HG02938 (cell line): ENCODE measurements around the gene C12orf76.
"Not testable (repeated sequence)": the region's sequence is repeated elsewhere in the genome, so short reads cannot be mapped to it uniquely, and the experiment has no call there.

Experiments
- ATAC-seq: cut with Tn5 transposase; IDR thresholded peaks from one replicate; pipeline ENCODE4 v1.9.1; 2021; ENCODE audit warnings: mild to moderate bottlenecking, moderate library complexity; ENCODE audit not compliant: unreplicated experiment

The C12orf76 gene

DNA sequence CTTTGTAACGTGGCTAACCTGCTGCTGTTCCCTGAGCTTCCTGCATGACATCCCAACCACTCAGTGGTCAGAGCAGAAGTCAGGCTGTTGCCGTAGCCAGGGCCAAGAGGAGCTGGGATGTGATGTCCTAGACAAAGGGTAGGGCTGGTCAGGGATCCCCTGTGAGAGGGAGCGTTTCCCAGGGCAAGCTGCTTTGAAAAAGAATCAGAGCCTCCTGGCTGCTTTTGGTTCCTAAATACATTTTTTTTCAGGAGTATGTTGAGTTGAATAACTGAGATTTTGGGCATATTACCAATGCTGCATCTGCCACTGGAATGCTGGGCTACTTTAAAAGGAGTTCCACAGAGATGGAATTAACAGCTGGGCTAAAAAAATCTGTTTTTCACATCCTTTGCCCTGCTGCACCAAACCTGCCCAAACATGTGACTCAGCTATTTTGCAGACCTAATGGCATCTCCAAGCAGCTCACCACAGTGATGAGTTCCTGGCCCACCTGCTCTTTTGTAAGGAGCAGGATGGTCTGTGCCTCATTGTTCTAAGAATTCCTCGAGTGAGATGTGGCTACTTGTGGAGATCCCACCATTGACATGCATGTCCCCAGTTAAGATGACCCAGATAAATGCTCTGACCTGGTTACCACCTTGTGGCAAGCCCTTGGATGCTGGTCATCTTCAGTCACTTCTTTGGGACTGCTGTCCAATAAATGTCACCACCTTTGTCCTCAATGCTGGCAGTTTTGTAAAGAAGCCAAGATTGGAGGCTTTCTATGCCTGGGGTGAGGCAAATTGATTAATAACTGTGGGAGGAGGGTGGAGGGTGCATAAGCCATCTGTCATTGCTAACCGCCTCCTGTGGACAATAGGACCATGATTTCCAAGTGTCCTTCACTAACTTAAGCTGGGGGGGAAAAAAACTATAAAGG is 25.0 kb downstream of the C12orf76 start:
- no peak for ATAC-seq

DNA sequence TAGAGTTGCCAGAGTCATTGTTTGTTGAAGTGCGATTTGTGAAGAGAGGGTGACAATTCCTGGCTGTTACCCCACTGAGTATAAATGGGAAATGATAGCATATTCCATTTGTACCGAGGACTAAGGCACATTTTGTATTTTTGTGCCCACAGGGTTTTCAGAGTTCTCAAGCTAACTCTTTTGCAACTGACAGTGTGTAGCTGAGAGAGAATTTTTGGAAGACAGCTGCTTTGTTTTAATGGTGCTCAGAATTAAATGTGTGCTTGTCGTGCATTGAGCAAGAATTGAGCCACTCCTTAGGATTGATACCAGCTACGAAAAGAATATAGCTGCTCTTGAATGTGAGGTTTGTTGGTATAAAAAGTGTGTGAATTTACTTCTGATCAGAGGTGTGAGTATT is 27.4 kb downstream of the C12orf76 start:
- ATAC-seq = no peak

- ATAC-seq = no peak
Measured at GRCh38 chr12:110015132-110015531, 33.2 kb downstream of the C12orf76 start.

DNA sequence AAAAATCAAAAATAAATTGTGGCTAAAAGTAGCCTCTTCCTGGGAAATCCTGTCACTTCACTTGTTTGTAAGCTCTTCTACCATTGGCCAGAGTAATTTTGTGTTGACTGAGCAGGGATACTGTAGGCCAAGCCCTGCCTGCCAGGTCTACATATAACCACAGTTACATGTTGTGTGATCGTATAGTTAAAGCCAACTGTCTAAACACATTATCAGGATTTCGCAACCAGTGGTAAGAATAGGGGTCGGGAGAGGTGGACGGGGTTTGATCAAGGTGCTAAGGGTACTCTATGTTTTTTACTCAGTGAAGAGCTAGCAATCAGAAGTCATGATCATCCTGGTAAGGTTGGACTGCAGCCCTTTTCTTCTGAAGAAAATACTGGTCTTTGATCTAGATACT is 35.7 kb downstream of the C12orf76 start:
- ATAC-seq = no peak

DNA sequence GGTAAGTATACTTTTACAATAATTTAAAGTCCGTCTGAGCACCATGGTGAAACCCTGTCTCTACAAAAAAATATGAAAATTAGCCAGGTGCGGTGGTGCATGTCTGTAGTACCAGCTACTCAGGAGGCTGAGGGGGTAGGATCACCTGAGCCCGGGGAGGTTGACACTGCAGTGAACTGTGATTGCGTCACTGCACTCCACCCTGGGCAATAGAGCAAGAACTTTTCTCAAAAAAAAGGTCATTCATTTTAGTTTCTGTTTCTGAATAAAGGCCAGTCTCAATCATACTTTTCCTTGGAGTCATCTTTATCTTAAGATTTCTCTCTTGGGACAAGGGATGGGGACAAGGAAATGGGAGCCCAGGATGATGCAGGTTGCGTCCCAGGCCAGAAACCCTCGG is 36.2 kb downstream of the C12orf76 start:
- peak; percentile 50 for ATAC-seq

DNA sequence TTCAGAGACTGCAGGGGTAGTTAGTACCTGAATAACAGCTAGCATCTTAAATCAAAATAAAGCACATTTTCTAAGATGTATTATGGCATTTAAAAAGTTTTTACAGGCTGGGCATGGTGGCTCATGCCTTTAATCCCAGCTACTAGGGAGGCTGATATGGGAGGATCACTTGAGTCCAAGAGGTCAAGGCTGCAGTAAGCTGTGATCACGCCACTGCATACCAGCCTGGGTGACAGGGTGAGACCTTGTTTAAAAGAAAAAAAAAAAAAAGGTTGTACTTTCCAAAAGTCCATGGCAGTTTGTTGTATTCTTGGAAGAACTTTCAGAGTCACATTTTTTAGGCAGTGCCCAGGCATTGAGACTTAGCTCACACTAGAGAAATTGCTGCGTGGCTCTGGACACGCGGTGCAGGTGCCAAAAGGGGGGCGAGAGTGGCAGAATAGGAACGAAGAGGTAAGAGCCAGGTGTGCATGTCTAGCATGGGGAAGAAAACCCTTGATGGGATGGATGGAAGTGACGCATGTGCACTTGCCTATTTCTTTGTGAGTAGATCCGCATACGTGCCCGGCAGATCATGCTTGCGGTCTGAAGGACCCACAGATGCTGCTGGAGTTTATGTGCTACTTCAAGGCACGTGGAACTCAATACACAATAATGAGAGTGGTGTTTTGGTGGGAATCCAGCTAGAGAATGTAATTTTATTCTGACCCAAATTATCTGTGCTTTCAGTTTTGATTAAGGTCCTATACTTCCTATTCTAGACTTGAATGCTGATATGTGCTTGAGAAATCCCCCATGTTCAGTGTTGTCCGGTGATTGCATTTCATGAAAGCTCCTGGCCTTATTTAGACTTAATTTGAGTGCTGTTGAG is 37.2 kb downstream of the C12orf76 start:
- no peak for ATAC-seq

GRCh38 chr12:110008681-110009398 is 39.5 kb downstream of the C12orf76 start:
- not testable (repeated sequence) for ATAC-seq

DNA sequence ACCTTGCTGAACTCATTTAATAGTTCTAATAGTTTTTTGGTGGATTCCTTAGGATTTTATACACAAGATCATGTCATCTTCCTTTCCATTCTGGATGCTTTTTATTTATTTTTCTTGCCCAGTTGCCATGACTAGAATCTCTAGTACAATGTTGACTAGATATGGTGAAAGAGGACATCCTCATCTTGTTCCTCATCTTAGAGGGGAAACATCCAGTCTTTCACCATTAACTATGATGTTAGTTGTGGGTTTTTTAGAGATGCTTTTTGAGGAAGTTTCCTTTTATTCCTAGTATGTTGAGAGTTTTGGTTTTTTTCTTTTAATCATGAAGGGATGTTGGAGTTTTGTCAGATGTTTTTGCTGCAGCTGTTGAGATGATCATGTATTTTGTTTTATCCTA is 40.4 kb downstream of the C12orf76 start:
- no peak for ATAC-seq

DNA sequence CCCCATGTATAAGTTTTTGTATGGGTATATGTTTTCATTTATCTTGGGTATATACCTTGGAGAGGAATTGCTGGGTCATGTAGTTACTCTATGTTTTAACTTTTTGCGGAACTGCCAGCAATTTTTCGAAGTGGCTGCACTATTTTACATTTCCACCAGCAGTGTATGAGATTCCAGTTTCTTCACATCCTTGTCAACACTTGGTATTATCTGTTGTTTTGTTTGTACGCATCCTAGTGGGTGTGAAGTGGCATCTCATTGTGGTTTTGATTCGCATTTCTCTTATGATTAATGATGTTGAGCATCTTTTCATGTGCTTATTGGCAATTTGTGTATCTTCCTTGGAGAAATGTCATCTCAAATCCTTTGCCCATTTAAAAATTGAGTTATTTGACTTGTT is 42.2 kb downstream of the C12orf76 start:
- ATAC-seq = no peak

DNA sequence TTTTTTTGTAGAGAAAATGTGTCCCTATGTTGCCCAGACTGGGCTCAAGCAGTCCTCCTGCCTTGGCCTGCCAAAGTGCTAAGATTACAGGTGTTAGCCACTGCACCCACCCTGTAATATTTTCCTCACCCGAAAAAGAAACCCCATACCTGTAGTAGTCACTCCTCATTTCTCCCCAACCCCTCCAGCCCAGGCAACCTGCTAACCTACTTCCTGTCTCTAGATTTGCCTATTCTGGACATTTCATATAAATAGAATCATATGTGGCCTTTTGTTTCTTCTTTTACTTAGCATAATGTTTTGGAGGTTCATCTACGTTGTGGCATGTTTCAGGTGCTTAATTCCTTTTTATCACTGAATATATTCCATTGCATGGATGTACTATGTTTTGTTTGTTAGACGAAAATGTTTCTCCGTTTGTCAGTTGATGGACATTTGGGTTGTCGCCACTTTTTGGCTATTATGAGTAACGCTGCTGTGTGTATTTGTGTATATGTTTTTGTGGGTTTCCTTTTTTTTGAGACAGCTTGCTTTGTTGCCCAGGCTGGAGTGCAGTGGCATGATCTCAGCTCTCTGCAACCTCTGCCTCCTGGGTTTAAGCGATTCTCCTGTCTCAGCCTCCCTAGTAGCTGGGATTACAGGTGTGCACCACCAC is 42.9 kb downstream of the C12orf76 start:
- no peak for ATAC-seq

DNA sequence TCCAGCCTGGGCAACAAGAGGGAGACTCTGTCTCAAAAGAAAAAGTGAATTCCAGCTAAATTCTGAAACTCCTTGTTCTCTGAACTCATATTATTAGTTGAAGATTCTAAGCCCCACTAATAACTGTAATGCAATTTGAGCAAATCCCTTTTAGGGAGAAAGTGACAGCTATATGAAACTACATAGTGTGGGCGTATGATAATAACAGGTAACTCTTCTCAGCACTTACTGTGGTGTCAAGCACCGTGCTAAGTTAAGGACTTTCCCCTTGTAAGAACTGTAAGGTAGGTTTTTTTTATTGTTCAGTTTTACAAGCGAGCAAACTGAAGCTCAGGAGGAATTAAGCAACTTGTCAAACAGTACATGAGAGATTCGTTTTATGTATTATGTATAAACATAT is 43.7 kb downstream of the C12orf76 start:
- no peak for ATAC-seq

DNA sequence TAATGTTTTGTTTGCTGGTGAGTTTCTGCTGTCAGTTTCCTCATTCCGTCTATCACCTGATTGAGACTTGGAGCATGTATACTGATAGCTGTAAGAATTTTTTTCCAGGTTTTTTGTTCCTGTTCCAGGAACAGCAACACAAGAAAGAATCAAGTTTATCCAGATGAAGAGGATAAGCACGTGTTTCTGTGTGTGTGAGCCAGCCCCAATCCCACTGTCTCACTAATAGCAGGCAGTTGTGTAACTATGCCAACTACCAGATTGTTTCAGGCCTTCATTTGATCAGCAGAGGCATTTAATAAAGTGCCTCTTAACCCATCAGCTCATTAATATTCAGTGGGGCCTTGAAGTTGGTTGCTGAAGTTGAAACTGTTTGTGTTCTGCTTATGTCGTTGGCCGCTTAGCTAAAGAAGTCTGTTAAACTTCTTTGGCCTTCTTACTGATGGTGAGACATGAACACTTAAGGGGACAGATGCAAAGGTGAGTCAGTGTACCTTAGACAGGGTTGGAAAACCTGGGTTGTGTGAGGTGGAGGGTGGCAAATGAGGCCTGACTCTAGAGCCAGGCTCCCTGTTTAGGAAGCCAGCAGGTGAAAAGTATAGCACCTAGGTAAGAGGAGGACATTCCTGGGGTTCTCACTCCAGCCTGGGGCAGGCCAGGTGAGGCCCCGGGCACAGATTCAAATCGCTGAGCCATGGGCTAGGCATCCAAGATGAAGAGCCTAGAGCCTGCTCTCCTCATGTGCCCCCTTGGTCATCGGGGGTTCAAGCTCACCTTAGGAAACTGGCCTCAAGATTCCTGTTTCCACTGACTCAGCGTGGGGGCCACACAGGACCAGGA is 45.4 kb downstream of the C12orf76 start:
- ATAC-seq = no peak

DNA sequence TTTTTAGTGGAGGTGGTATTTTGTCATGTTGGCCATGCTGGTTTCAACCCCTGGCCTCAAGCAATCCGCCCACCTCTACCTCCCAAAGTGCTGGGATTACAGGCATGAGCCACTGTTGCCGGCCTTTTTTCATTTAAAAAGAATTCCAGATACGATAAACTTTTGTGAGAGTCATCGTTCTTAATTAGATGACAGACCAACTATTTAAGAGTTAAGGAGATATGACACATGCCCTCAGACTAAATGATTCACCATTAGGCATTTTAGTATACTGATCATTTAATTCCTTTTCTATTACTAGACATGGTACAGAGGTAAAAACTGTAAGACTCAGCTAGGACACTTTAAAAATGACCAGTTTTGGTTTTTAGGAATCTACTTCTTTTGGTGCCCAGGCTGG is 46.7 kb downstream of the C12orf76 start:
- no peak for ATAC-seq

- ATAC-seq = no peak
Measured at GRCh38 chr12:109999983-110000505, 48.3 kb downstream of the C12orf76 start.

- no peak for ATAC-seq
Measured at GRCh38 chr12:109999649-109999971, 48.7 kb downstream of the C12orf76 start.

- ATAC-seq = peak; percentile 55
Measured at GRCh38 chr12:109998904-109999648, 49.2 kb downstream of the C12orf76 start, which contains the start of gene ANKRD13A. ANKRD13A (plus strand) TSS chr12:109999430; CDS start chr12:109999689, 259 bp downstream.

GRCh38 chr12:109998241-109998903 is 50.0 kb downstream of the C12orf76 start:
- ATAC-seq = no peak

DNA sequence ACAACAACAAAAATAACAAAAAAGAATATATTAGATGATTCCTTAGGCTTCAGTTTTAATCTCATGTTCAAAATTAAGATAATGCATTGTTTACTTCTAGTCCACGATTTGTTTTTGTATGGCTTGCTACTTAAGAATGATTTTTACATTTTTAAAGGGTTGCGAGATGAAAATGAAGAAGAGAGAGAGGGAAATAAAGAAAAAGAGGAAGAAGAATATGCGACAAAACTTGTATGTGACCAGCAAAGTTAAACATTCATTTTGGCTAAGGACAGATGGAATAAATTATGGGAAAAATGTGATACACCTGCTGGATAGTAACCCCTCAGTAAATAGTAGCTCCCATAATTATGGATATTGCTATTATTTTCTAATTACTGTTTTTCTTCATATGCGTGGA is 50.9 kb downstream of the C12orf76 start:
- ATAC-seq = no peak
